Uterus (tissue), 4 donors: ENCODE results near the gene SRXN1. TPM values are rescaled to one million over a fixed set of nuclear protein-coding genes. Genes with fewer than 3 reads are reported as not detected.

ENCODE experiments used
- DNase-seq, 2 donors: peaks; one replicate each; pipeline ENCODE4 v3.0.0-alpha.2; 2019 to 2020
- H3K27ac ChIP-seq, 2 donors: fragments of 200-600 bp; sonication (generic); 1 replicate in 1 of 2; 2 replicates in 1 of 2; pipeline ENCODE4 v1.5.1; 2016 to 2018
- H3K27me3 ChIP-seq, 2 donors: fragments of 200-600 bp; sonication (generic); one replicate each; pipeline ENCODE4 v1.5.1; 2018 to 2019; ENCODE audit warnings: control low read depth in 1 of 2
- H3K36me3 ChIP-seq, 2 donors: fragments of 200-600 bp; sonication (generic); one replicate each; pipeline ENCODE4 v1.5.1; 2019; ENCODE audit warnings: control low read depth in 1 of 2
- H3K4me1 ChIP-seq, 2 donors: fragments of 200-600 bp; sonication (generic); one replicate each; pipeline ENCODE4 v1.5.1; 2018 to 2019; ENCODE audit warnings: control low read depth in 1 of 2
- H3K4me3 ChIP-seq, 2 donors: fragments of 200-600 bp; sonication (generic); 1 replicate in 1 of 2; 2 replicates in 1 of 2; pipeline ENCODE4 v1.5.1; 2018 to 2019; ENCODE audit warnings: mild to moderate bottlenecking in 1 of 2
- H3K9me3 ChIP-seq, 2 donors: fragments of 200-600 bp; sonication (generic); one replicate each; pipeline ENCODE4 v1.5.1; 2019; ENCODE audit warnings: control low read depth in 1 of 2
- POLR2A ChIP-seq, 2 donors: fragments of 450-650 bp; IDR thresholded peaks; one replicate each; pipeline ENCODE4 v1.6.1; 2016; ENCODE audit warnings: antibody characterized with exemption in 2 of 2, mild to moderate bottlenecking in 1 of 2, moderate library complexity in 1 of 2
- intact Hi-C: fragments of 100-400 bp; cut with DNase I; formaldehyde crosslinking; loops from one replicate; pipeline ENCODE4 v1.15.1; 2023; ENCODE audit warnings: low total_unique reads
- total RNA-seq, 4 donors: library from RNA; depleted of rRNA in 3 of 4; stranded (reverse); fragments of >200 nt in 3 of 4; gene quantifications; one replicate each; pipeline versions ENCODE4 v1.1.0 to v1.2.4, GENCODE V29; 2014 to 2023
- TF ChIP-seq, protein P1 (sequence below), 4 experiments: fragments of 200-600 bp in 2 of 4; fragments of 450-650 bp in 2 of 4; sonication (generic) in 2 of 4; IDR thresholded peaks; one replicate each; pipeline ENCODE4 v1.5.1; 2016 to 2019; ENCODE audit warnings: antibody characterized with exemption in 4 of 4, mild to moderate bottlenecking in 2 of 4, moderate library complexity in 1 of 4
- donor health status: DM: yes; HTN: yes; CAD: no.

The SRXN1 gene
- total RNA-seq, 4 donors from 2014 or later = 6.1 to 33.2 (median 16.6) TPM

- DNase-seq = no peak
- no peak overlapping the region for H3K27ac ChIP-seq
- no peak overlapping the region for H3K4me3 ChIP-seq
- H3K27me3 ChIP-seq = no peaks in the 10 kb centered on the region
- no peaks in the 10 kb centered on the region for H3K9me3 ChIP-seq
- H3K4me1 ChIP-seq = no peaks in the 10 kb centered on the region
- no peaks in the 10 kb centered on the region for H3K36me3 ChIP-seq
- intact Hi-C loops = no loop called here
- TF ChIP-seq, protein P1, sequence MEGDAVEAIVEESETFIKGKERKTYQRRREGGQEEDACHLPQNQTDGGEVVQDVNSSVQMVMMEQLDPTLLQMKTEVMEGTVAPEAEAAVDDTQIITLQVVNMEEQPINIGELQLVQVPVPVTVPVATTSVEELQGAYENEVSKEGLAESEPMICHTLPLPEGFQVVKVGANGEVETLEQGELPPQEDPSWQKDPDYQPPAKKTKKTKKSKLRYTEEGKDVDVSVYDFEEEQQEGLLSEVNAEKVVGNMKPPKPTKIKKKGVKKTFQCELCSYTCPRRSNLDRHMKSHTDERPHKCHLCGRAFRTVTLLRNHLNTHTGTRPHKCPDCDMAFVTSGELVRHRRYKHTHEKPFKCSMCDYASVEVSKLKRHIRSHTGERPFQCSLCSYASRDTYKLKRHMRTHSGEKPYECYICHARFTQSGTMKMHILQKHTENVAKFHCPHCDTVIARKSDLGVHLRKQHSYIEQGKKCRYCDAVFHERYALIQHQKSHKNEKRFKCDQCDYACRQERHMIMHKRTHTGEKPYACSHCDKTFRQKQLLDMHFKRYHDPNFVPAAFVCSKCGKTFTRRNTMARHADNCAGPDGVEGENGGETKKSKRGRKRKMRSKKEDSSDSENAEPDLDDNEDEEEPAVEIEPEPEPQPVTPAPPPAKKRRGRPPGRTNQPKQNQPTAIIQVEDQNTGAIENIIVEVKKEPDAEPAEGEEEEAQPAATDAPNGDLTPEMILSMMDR (IDR thresholded peaks at IDR 0.05) = no peak
These were observed 2.0 kb downstream of the SRXN1 start for GRCh38 chr20:650954-651353.

GRCh38 chr20:650281-650680 is 2.7 kb downstream of the SRXN1 start:
- Histone ChIP-seq H3K27me3 (no peaks in the 10 kb centered on the region), H3K27ac (no peak overlapping the region), H3K4me3 (no peak overlapping the region), H3K9me3 (no peaks in the 10 kb centered on the region), H3K36me3 (no peaks in the 10 kb centered on the region), H3K4me1 (no peaks in the 10 kb centered on the region)
- intact Hi-C loops = no loop called here
- no peak for TF ChIP-seq POLR2A (IDR thresholded peaks at IDR 0.05)
- TF ChIP-seq, protein P1 (IDR thresholded peaks at IDR 0.05) = no peak
- no peak for DNase-seq

DNA sequence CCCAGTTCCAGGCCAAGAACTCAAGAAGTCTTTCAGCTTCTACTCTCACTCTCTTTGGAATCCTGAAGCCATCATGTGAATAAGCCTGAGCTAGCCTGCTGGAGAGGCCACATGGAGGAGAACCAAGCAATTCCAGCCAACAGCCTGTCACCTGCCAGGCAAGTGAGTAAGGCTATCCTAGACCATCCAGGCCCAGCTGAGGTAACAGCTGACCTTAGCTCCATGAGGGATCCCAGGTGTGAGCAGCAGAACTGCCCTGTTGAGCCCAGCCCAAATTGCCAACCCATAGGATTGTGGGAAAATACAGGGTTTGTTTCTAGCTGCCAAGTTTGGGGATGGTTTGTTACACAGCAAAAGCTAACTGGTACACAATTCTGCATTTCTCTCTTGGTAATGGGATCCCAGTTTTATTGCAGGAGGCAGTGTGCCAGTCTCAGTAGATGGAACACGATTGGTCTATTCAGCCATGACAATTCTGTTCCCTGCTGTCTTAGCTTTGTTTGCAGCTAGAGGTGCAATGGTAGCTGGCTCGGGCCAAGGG is 5.5 kb downstream of the SRXN1 start:
- no peak for TF ChIP-seq POLR2A (IDR thresholded peaks at IDR 0.05)
- TF ChIP-seq, protein P1 (IDR thresholded peaks at IDR 0.05) = no peak
- intact Hi-C loops = loop anchor here (5.0 kb wide), 1 partner anchor 90 kb away; no protein-coding TSS in a partner anchor
- Histone ChIP-seq H3K9me3 (no peaks in the 10 kb centered on the region), H3K4me3 (no peak overlapping the region), H3K4me1 (no peaks in the 10 kb centered on the region), H3K27me3 (no peaks in the 10 kb centered on the region), H3K36me3 (no peaks in the 10 kb centered on the region), H3K27ac (no peak overlapping the region)
- DNase-seq = no peak

- H3K36me3 ChIP-seq = no peaks in the 10 kb centered on the region
- H3K27ac ChIP-seq = no peak overlapping the region
- intact Hi-C loops = loop anchor here (5.0 kb wide), 1 partner anchor 90 kb away; no protein-coding TSS in a partner anchor
- no peaks in the 10 kb centered on the region for H3K27me3 ChIP-seq
- no peak overlapping the region for H3K4me3 ChIP-seq
- H3K9me3 ChIP-seq = no peaks in the 10 kb centered on the region
- no peak for DNase-seq
- no peaks in the 10 kb centered on the region for H3K4me1 ChIP-seq
- TF ChIP-seq, protein P1 (IDR thresholded peaks at IDR 0.05) = no peak
- no peak for TF ChIP-seq POLR2A (IDR thresholded peaks at IDR 0.05)
These were observed 6.1 kb downstream of the SRXN1 start for GRCh38 chr20:646868-647233.

- no peak for DNase-seq
These were observed 6.7 kb downstream of the SRXN1 start for GRCh38 chr20:646107-646867.

More at GRCh38 chr20:646107-646867, 6.7 kb downstream of the SRXN1 start:
- Histone ChIP-seq H3K4me3 (no peak overlapping the region), H3K27ac (no peak overlapping the region), H3K4me1 (no peaks in the 10 kb centered on the region), H3K27me3 (no peaks in the 10 kb centered on the region), H3K9me3 (no peaks in the 10 kb centered on the region), H3K36me3 (no peaks in the 10 kb centered on the region)
- no peak for TF ChIP-seq POLR2A (IDR thresholded peaks at IDR 0.05)
- TF ChIP-seq, protein P1 (IDR thresholded peaks at IDR 0.05) = no peak
- intact Hi-C loops = loop anchor here (5.0 kb wide), 1 partner anchor 89 kb away; no protein-coding TSS in a partner anchor
